PC-3 (cell line): Measurements from ENCODE around the gene R3HCC1L.

Experiments
- CTCF ChIP-seq: fragments of 300-600 bp; sonication (generic); conservative IDR thresholded peaks from 2 replicates; pipeline ENCODE4 v1.5.1; 2017; ENCODE audit warnings: antibody characterized with exemption, low read depth, mild to moderate bottlenecking, low read length
- EZH2 ChIP-seq: fragments of 300-600 bp; sonication (generic); IDR thresholded peaks from one replicate; pipeline ENCODE4 v1.6.1; 2017; ENCODE audit warnings: antibody characterized with exemption, mild to moderate bottlenecking, low read length; ENCODE audit not compliant: unreplicated experiment
- EZH2phosphoT487 ChIP-seq: fragments of 300-600 bp; sonication (generic); IDR thresholded peaks from 2 replicates; pipeline ENCODE4 v1.6.1; 2018; ENCODE audit warnings: mild to moderate bottlenecking, antibody characterized with exemption, low read length, borderline replicate concordance

GRCh38 chr10:98254234-98254974, 119.9 kb downstream of the R3HCC1L start:
- TF ChIP-seq CTCF (no peak), EZH2 (no peak), EZH2phosphoT487 (no peak)
